GM18526 (cell line): ENCODE measurements around the gene VPS13D.

ENCODE experiments used
- POLR2A ChIP-seq: IDR thresholded peaks from 3 replicates; pipeline ENCODE4 v1.6.1; 2011; ENCODE audit not compliant: insufficient read length; ENCODE audit errors: extremely low read depth

The VPS13D gene

GRCh38 chr1:12404918-12405317, 175.1 kb downstream of the VPS13D start:
- TF ChIP-seq POLR2A, result no peak

GRCh38 chr1:12405325-12406210, 175.7 kb downstream of the VPS13D start:
- no peak for TF ChIP-seq POLR2A

- TF ChIP-seq POLR2A, result no peak
Observed at GRCh38 chr1:12406211-12407021, 176.6 kb downstream of the VPS13D start.

- no peak for TF ChIP-seq POLR2A
Observed at GRCh38 chr1:12407050-12407961, 177.5 kb downstream of the VPS13D start.

GRCh38 chr1:12407962-12408454, 178.2 kb downstream of the VPS13D start:
- no peak for TF ChIP-seq POLR2A

GRCh38 chr1:12408662-12409061, 178.8 kb downstream of the VPS13D start:
- TF ChIP-seq POLR2A, result no peak

GRCh38 chr1:12409681-12410080, 179.9 kb downstream of the VPS13D start:
- TF ChIP-seq POLR2A, result no peak

GRCh38 chr1:12410351-12410750, 180.5 kb downstream of the VPS13D start:
- TF ChIP-seq POLR2A, result no peak

GRCh38 chr1:12411098-12411497, 181.3 kb downstream of the VPS13D start:
- no peak for TF ChIP-seq POLR2A

GRCh38 chr1:12411747-12412146, 181.9 kb downstream of the VPS13D start:
- no peak for TF ChIP-seq POLR2A

- TF ChIP-seq POLR2A, result no peak
Observed at GRCh38 chr1:12412439-12412838, 182.6 kb downstream of the VPS13D start.

- TF ChIP-seq POLR2A, result no peak
Observed at GRCh38 chr1:12413664-12414410, 184.0 kb downstream of the VPS13D start.

- TF ChIP-seq POLR2A, result no peak
Observed at GRCh38 chr1:12414444-12415018, 184.7 kb downstream of the VPS13D start.

- TF ChIP-seq POLR2A, result no peak
Observed at GRCh38 chr1:12415038-12415466, 185.2 kb downstream of the VPS13D start.
